ENCODE results near the gene CAND1. TPM values are rescaled to one million over a fixed set of nuclear protein-coding genes. Genes with fewer than 3 reads are reported as not detected.

The CAND1 gene
- total and polyA plus RNA-seq, 2 of the 8 experiments (the other 6 are each of a cell fraction or from before 2014, with no cell fraction given) = 39.4 to 271 TPM

GRCh38 chr12:67305544-67305943, 36.4 kb downstream of the CAND1 start:
- no peaks in the 10 kb centered on the region for H3K23me2 ChIP-seq (ENCODE audit: low read depth, low read length)
- no peak overlapping the region for H3K56ac ChIP-seq (replicated peaks; ENCODE audit: insufficient read length, low read depth, low read length)
- H2BK15ac ChIP-seq (ENCODE audit: low read length) = no peak overlapping the region
- H3K79me2 ChIP-seq (ENCODE audit: control insufficient read depth in 1 of 2, insufficient read depth in 2 of 2, low read length in 2 of 2) = no peaks in the 10 kb centered on the region
- H2BK120ac ChIP-seq (replicated peaks; ENCODE audit: low read depth, low read length) = no peak overlapping the region
- TF ChIP-seq ATF2 (IDR thresholded peaks at IDR 0.05; ENCODE audit: low read length) (no peak), BACH1 (IDR thresholded peaks at IDR 0.05; ENCODE audit: low read length) (no peak), ASH2L (IDR thresholded peaks at IDR 0.05; ENCODE audit: low read length) (no peak), NANOG (IDR thresholded peaks at IDR 0.05; ENCODE audit: insufficient read depth, low read depth, low read length, poor library complexity, severe bottlenecking) (no peak), JUND (IDR thresholded peaks at IDR 0.05; ENCODE audit: low read length) (no peak), CBX8 (IDR thresholded peaks at IDR 0.05; ENCODE audit: borderline replicate concordance, low read depth, low read length) (no peak)
- no peak overlapping the region for H2BK12ac ChIP-seq (ENCODE audit: low read depth, low read length)
- H3K79me1 ChIP-seq (ENCODE audit: low read depth, low read length) = peaks cover 2% of the 10 kb centered on the region; the same call in 1 of the 2 replicates
- ChIA-PET POLR2A (ENCODE audit: partially characterized antibody) (interaction anchor here (0.6 to 2.2 kb wide), 2 partner anchors 12 to 36 kb away, joined by 3 to 8 read pairs; partner anchors contain the start of gene CAND1), CTCF (ENCODE audit: partially characterized antibody) (interaction anchor here (1.5 kb wide), 2 partner anchors 19 to 36 kb away, joined by 4 read pairs; partner anchors contain the start of gene CAND1)
- no peak overlapping the region for H3K4me3 ChIP-seq (ENCODE audit: extremely low read depth in 1 of 4, insufficient read depth in 2 of 4, low read depth in 3 of 4, low read length in 4 of 4)
- no peak for DNase-seq (ENCODE audit: low read depth in 1 of 2, low spot score in 2 of 2)
- peaks cover 0 to 4% of the 10 kb centered on the region in 2 experiments for H4K20me1 ChIP-seq (replicated peaks in 1 of 2; ENCODE audit: control insufficient read depth in 1 of 2, insufficient read depth in 2 of 2, low read length in 2 of 2)
- no peaks in the 10 kb centered on the region for H3K27me3 ChIP-seq (replicated peaks in 1 of 4; ENCODE audit: control insufficient read depth in 3 of 4, extremely low read depth in 1 of 4, insufficient read depth in 3 of 4, low read length in 3 of 4)
- no peak overlapping the region for H3K4me2 ChIP-seq (ENCODE audit: insufficient read depth in 1 of 2, low read depth in 2 of 2, low read length in 2 of 2)
- H3K27ac ChIP-seq (ENCODE audit: low read depth, low read length) = no peak overlapping the region
- H3K36me3 ChIP-seq (ENCODE audit: control insufficient read depth in 2 of 4, insufficient read depth in 4 of 4, low read length in 3 of 4) = peaks cover 3 to 78% (median 56%) of the 10 kb centered on the region in 4 experiments; a peak in 6 of 8 replicates
- WGBS, 2 experiments (ENCODE audit: extremely low coverage in 1 of 2, insufficient coverage in 1 of 2, insufficient read length in 1 of 2, insufficient replicate concordance in 2 of 2, low coverage in 1 of 2, low lambda C conversion rate in 2 of 2, missing lambda C conversion rate in 1 of 2) = 90% methylated on average over 1 of the region's 1 CpG; no CpG with 5 or more reads in 1 of the 2 experiments
- H3K23ac ChIP-seq (ENCODE audit: insufficient read length) = no peak overlapping the region
- H3K14ac ChIP-seq (ENCODE audit: insufficient read length) = no peak overlapping the region
- H2BK20ac ChIP-seq (ENCODE audit: low read length) = no peak overlapping the region
- FAIRE-seq = no peak
- H4K5ac ChIP-seq (ENCODE audit: insufficient read length, low read depth, low read length) = no peak overlapping the region
- H3K9me3 ChIP-seq (ENCODE audit: insufficient read depth in 2 of 2, low read depth in 1 of 2, low read length in 1 of 2) = no peaks in the 10 kb centered on the region
- no peak overlapping the region for H2BK5ac ChIP-seq (ENCODE audit: low read depth, low read length)
- H2AFZ ChIP-seq (ENCODE audit: low read length) = no peak overlapping the region
- H3K4me1 ChIP-seq (replicated peaks in 1 of 4; ENCODE audit: control insufficient read depth in 3 of 4, insufficient read depth in 4 of 4, low read length in 3 of 4) = no peaks in the 10 kb centered on the region
- H3K9ac ChIP-seq (replicated peaks in 1 of 4; ENCODE audit: extremely low read depth in 1 of 4, low read depth in 3 of 4, low read length in 3 of 4) = no peak overlapping the region
- no peak overlapping the region for H2AK5ac ChIP-seq (ENCODE audit: low read depth, low read length)
- H4K8ac ChIP-seq (ENCODE audit: extremely low read depth, insufficient read depth, low read length) = no peak overlapping the region
- no peak overlapping the region for H3K4ac ChIP-seq (replicated peaks; ENCODE audit: insufficient read length, low read depth, low read length)
- no peak overlapping the region for H4K91ac ChIP-seq (replicated peaks; ENCODE audit: insufficient read length, low read length)
- H3K18ac ChIP-seq (ENCODE audit: extremely low read depth, low read length) = no peak overlapping the region
